OCI-LY3 (cell line): ENCODE results near the gene MYH6.

Experiments
- CTCF ChIP-seq: fragments of 200-600, 300-600 bp; sonication (generic); IDR thresholded peaks from 2 replicates; pipeline ENCODE4 v1.5.1; 2014; ENCODE audit warnings: antibody characterized with exemption, low read length, low read depth
- EZH2phosphoT487 ChIP-seq: fragments of 200-600 bp; shearing (Covaris generic); IDR thresholded peaks from 2 replicates; pipeline ENCODE4 v1.6.1; 2018; ENCODE audit warnings: antibody characterized with exemption, mixed run types, low read depth

DNA sequence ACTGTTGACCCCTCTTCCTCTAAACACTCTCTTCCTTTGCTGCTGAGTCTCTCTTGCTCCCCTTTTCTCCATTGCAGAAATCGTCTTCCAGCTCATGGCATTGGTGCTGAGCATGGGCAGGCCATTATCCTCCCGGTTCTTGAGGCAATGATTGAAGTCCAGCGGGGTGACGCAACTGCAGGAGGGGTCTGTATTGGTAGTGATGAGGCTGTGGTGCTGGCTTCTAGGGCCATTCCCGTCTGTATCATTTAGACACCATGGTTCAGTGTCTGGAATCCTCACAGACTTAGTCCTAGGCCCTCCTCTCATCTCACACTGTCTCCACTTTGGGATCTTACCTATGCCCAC is 54.7 kb downstream of the MYH6 start:
- no peak for TF ChIP-seq CTCF
- TF ChIP-seq EZH2phosphoT487 = no peak
